Stimulated activated CD8-positive, alpha-beta memory T cell treated with anti-CD3 and anti-CD28 coated beads, Interleukin-15, amount 100 ng/mL, for 48 hours (primary cell): Measurements from ENCODE around the gene KLF15.

Source experiments
- DNase-seq, 2 donors: peaks; one replicate each; pipeline ENCODE4 v3.0.0-alpha.2; 2020; ENCODE audit warnings: low read depth in 2 of 2

KLF15 gene

DNA sequence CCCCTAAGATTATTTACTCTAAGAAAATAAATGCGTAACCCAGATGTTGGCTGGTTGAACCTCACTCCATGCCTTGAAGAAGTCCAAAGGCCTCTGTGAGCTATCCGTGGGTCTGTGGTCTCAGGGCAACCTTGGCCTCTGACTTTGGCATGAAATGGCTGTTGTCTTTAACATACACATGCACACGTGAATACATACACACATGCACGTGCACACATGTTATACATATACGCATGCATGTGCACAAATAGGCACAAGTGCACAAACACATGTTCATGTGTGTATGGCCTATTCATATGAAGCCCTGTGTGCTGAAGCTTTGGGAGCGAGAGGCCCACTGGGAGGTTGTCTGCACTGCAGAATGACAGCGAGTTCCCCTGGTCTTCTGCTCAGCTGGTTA is 50.8 kb downstream of the KLF15 start:
- DNase-seq: no peak

DNA sequence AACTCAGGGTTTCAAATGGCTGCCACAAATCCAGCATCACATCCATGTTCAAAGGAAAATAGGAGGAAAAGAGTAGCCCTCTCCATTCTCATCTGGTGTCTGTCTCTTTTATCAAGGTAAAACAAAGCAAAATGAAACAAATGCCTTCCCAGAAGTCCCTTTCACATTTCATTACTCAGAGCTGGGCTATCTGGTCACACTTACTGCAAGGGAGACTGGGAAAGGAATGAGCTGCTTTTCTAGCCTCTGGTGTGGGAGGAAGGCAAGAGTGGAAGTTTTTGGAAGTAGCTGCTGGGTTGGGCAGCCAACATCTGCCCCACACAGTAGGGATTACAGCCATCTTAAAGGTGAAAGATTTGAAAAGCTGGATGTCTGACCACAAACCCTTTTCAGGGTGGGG is 51.8 kb downstream of the KLF15 start:
- DNase-seq: no peak

DNA sequence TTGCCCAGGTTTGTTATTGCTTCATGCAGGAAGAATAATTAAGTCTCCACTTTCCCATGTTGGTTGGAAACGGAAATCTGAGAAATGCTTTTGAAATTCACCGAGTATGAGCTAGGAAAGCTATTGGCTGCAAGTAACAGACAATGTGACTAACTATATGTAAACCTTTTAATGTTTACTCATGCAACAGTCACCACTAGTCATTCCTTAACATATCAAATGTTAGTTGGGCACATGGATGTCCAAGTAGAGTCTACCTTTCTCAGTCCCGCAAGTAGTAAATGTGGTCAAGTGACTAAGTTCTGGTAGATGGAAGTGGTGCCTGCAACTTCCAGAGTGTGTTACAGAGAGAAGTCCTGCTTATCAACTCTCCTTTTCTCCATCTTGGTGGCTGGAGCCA is 52.5 kb downstream of the KLF15 start:
- DNase-seq: no peak

DNA sequence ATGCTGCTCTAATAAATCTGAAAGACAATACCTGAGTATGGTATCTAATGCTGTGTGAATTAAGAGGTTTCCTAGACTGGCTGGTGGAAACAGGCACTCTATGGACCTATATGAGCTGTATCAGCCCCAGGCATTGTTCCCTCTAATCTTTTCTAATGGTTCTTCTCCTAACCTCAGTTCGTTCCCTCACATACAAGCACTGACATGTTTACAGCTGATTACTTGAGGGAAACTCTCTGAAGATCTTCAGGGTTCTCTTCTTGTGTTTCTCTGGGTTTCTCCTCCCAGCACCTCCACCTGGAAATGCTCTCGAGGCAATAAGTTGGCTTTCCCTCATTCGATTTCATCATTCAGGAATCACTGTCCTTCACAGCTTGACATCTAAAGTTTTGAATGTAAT is 52.9 kb downstream of the KLF15 start:
- DNase-seq: no peak

DNA sequence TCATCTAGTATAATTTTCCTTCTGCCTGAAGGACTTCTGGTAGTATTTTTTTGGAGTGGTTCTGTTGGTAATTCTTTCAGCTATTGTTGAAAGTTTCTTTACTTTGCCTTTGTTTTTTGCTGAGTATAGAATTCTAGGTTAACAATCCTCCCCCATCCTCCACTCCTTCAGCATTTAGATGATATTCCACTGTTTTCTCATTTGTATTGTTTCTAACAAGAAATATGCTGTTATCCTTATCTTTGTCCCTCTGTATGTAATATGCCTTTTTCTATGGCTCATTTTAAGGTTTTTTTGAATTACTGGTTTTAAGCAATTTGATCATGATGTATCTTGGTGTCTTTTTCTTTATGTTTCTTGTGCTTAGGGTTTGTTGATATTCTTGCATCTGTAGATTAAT is 53.9 kb downstream of the KLF15 start:
- DNase-seq: no peak

DNA sequence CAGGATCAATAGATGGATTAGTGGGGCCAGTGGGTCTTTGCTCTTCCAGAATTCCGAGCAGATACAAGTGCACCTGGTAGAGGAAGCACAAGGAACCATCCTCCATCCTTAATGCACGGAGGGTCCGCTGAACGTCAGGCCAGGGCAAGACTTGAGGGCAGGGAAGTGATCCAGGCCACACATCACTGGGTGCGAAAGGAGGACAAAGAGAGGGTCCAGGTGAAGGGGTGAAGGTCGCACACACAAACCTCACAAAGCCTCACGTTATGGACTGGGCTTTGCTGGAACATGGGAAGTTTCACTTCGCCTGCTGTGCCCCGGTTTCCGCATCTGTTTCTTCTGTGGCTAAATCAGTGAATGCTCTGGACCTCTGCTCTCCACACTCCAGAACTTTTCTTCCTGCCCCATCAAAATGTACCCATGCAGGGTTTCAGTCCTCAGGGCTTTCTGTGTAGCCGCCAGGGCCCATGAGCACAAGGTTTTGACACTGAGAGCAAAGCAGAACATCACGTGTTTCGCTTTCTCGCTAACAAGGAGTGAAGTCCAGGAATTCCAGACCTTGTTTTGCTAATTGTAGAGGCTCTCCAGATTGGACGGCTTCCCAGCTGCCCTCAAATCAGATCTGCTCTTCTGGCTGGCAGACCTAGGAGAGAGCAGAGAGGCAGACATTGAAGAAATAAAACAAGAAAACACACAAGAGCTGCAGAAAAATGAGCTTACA is 56.3 kb downstream of the KLF15 start:
- DNase-seq: no peak

DNA sequence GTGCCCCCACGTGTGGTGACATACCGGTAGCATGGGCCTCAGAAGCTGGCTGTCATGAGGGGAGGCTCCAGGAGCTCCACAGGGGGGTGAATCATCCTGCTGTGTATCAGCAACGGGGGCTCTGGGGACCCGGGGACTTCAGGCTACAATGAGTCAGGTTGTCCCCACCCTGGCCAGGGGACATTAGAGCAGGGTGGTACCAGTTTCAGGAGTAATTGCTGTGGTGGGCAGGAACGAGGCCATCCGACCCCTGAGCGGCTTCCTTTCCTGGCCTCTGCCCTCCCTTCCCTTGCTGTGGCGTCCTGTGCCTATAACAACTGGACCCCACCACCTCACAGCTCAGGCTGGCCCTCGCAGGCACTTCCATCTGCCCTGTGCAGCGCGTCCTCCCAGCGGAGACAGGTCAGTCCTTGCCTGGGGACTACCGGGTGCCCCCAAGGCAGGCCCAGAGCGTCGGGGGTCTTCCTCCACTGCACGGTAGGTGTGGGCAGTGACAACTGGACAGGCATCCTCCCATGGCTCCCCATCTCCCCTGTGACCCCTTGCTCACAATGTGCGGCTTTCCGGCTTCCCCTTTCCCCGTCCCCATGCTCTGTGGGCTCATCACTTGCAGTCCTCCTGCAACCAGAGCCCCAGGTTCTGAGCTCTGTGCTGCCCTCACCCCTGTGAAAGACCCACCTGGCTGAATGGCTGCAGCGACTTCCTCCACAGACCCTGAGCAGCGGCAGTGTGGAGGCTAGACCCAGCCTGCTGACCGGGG is 57.0 kb downstream of the KLF15 start:
- no peak for DNase-seq

DNA sequence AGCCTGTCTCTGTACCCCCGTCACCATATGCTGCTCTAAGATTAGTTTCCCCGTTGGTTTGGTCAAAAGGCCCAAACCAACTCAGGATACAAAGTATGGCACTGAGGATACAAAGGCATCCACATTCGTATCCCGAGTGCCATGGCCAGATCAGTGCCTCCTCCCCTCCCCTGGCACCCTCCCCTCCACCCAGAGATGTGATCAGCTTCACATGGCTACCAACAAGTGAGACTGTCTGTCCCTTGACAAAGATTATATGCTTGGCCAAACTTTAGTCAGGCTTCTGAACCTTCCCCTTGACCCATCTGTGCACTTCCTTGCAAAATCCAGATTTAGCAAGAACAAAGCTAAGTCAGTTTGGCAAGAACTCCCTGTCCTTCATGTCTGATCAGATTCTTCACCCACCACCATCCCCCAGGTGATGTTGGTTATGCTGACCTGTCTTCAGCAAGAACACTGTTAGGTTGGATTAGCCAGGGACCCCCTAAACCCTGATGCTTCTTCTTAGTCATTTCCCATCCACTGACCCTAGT is 61.7 kb downstream of the KLF15 start:
- DNase-seq: no peak

DNA sequence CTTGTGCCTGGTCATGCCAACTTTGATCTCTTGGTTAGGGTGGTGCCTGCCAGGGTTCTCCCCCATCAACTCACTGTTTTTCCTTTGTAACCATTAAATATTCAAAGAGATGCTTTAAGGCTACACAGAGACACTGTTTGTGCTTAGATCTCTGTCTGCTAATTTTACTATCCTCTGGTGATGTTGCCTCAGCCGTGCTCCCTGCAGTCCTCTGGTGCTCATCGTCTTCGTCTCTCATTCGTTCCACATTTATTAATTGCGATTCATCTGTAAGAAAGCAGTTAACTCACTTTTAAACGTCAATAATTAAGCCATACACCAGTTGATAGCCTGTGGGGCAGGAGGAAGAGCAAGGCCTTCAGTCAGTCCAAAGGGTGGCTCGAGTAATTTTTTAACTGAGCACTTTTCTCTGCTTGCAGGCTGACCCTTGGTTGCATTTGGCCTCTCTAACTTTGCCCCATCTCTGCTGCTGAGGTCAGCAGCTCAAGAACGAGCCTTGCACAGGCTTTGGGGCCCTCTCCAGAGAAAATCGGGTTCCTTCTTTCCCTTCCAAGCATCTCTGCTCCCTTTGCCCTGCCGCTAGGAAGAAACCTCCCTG is 62.9 kb downstream of the KLF15 start:
- DNase-seq: no peak

DNA sequence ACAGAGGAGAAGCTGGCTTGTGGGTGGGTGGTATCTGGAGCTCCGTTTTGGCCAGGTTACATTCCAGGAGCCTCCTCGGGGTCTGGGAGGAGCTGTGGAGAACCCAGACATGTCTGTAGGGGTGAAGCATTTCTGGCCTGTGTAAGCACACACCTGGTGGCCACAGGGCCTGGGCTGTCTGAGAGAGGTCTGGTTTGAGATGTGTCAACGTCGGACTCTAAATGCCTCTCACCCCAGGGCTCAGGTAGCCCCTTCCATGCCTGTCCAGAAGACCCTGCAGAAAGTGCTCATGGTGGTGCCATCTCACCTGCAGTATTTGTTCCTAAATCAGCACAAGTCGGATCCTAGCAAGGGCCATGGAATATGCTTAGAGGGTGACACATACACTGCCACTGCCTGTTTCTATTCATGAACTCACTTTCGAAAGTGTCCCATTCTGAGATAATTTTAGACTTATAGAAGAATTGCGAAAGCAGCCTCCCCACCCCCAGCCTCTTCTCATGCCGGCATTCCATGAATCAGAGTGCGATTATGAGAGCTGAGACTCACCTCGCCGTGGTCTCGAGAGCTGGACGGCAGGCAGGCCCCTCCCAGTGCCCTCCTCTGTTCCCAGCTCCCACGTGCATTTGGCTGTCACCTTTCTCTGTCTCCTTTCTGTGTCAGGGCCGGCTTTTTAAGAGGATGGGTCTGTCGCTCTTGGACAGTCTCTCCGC is 63.7 kb downstream of the KLF15 start:
- no peak for DNase-seq
